GM20000 (cell line): ENCODE results near the gene ADAMTS2.

Experiments used
- DNase-seq: peaks from one replicate; pipeline ENCODE4 v3.0.0; 2012; ENCODE audit warnings: low spot score
- TF ChIP-seq, protein P1 (sequence below): IDR thresholded peaks from 2 replicates; pipeline ENCODE4 v1.5.1; 2012; ENCODE audit warnings: mild to moderate bottlenecking, control low read depth; ENCODE audit errors: extremely low read depth, missing control alignments

The ADAMTS2 gene

GRCh38 chr5:179135006-179135405 lies 210.3 kb downstream of the ADAMTS2 start:
- no peak for DNase-seq
- TF ChIP-seq, protein P1, sequence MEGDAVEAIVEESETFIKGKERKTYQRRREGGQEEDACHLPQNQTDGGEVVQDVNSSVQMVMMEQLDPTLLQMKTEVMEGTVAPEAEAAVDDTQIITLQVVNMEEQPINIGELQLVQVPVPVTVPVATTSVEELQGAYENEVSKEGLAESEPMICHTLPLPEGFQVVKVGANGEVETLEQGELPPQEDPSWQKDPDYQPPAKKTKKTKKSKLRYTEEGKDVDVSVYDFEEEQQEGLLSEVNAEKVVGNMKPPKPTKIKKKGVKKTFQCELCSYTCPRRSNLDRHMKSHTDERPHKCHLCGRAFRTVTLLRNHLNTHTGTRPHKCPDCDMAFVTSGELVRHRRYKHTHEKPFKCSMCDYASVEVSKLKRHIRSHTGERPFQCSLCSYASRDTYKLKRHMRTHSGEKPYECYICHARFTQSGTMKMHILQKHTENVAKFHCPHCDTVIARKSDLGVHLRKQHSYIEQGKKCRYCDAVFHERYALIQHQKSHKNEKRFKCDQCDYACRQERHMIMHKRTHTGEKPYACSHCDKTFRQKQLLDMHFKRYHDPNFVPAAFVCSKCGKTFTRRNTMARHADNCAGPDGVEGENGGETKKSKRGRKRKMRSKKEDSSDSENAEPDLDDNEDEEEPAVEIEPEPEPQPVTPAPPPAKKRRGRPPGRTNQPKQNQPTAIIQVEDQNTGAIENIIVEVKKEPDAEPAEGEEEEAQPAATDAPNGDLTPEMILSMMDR = no peak

DNA sequence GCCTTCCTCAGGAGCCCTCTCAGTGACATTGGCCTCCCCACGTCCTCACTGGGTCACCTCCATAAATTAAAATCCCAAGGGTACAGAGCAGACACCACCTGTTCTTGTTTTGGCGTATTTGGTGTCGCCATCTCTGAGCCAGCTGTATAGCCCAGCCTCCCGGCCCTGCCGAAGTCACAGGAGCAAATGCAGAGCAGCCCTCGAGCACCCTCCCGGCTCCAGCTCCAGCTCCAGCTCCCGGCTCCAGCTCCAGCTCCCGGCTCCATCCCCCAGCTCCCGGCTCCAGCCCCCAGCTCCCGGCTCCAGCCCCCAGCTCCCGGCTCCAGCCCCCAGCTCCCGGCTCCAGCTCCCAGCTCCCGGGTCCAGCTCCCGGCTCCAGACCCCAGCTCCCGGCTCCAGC lies 210.8 kb downstream of the ADAMTS2 start:
- TF ChIP-seq, protein P1 = no peak
- DNase-seq = no peak

- no peak for DNase-seq
- TF ChIP-seq, protein P1 = no peak
Observed at GRCh38 chr5:179132586-179133355, 212.5 kb downstream of the ADAMTS2 start.

DNA sequence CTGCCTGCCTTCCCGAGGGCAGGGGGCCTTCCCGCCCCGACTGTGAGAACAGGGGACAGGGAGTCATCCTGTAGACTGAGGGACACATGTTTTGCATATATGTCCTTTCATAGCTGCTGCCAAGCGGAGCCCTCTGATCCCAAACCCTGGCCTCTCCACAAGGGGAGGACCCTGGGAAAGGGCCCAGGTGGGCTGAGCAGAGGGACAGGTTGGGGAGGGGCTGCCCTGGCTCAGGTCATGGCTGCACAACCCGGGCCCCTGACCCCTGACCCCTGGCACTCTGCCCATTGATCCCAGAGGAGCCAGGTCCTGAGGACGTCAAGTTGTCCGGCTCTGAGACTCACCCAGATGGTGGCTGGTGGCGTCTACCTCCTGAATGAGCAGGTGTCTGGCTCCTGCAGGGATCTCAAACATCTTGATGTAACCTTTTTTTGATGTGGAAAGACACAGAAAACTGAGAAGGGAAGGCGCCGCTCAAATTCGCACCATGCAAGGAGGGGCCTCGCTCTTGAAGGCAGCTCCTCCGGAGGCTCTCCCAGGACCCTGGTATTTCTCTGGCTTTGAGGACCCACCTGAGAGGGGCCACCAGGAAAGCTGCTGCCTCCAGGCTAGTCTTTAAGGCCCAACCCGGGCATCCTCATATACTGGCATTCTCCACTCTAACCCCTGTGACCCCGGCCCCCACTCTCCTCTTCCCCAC lies 213.2 kb downstream of the ADAMTS2 start:
- TF ChIP-seq, protein P1 = no peak
- no peak for DNase-seq

DNA sequence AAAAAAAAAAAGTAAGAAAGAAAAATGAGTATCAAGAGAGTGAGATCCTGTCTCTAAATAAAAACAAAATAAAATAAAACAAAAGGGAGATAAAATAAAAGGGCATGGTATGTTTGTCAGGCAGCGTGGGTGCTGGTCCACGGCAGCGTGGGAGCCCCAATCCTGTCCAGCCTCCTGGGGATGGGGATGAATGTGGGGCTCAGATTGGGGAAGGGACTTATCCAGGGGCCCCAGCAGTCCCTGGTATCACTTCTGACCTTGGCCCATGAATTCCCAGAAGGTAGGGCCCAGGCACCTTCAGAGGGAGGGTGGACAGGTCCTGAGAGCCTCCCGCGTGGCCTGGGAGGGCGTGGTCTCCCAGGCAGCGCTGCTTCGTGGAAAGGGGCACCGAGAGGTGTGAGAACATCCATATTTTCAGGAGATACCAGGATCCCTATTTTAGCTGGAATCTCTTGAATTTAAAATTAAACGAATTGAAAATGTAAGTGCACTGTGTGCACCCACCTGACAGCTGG lies 213.9 kb downstream of the ADAMTS2 start:
- no peak for DNase-seq
- TF ChIP-seq, protein P1 = no peak

DNA sequence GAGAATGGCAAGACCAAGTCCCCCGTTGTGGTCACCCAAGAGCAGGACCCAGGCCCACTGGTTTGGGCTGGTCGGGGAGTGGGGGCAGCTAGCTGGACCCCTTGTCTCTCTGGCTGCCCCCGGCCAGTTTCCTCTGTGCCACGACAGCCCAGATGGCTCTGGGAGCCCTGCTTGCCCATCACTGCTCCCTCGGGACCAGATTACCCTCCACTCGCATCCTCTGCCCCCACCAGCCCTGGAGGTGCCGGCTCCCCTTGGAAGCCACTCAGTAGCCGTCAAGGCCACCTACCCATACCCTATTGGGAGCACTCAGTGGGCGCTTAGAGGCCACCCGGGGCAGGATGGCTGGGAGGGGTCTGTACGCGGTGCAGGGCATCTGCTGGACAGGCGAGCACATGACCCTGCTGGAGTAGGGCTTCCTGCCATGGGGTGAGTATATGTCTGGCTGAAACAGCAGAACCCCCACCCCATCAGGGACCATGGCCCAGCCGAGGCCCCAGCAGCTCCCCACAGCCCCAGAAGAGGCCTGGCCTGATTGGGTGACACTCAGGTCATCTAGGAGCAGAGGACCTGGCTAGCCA lies 215.1 kb downstream of the ADAMTS2 start:
- no peak for DNase-seq
- TF ChIP-seq, protein P1 = no peak

DNA sequence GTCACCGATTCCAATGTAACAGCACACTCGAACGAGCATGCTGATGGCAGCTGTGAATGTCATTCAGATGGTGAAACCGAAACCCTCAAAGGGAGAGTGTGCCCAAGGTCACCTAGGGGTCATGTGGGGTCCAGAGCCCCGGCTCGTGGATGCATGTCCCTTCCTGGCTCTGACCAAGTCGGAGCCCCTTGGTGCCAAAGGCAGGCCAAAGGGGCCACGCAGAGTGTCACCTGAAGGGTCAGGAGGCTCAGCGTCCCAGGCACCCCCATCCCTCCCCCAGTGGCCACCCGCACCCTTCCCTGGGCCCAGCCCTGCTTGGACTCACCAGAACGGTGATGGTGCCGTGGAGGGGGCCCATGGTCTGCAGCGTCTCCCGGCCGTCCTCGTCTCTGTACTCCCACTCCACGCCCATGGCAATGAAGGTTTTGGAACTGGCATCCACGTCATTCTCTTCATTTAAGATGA lies 215.6 kb downstream of the ADAMTS2 start:
- no peak for DNase-seq
- TF ChIP-seq, protein P1 = no peak
